Esophagus muscularis mucosa (tissue), 4 donors: ENCODE measurements around the gene LOXL3.

ENCODE experiments used
- CTCF ChIP-seq, 3 experiments: fragments of 200-600 bp in 2 of 3; fragments of 450-650 bp in 1 of 3; sonication (generic) in 2 of 3; IDR thresholded peaks; one replicate each; pipeline ENCODE4 v1.5.1; 2017 to 2019; ENCODE audit warnings: antibody characterized with exemption in 3 of 3, mild to moderate bottlenecking in 2 of 3, moderate library complexity in 1 of 3
- EP300 ChIP-seq: sonication (generic); formaldehyde crosslinking; IDR thresholded peaks from one replicate; pipeline ENCODE4 v1.6.1; 2017; ENCODE audit warnings: antibody characterized with exemption
- POLR2A ChIP-seq: fragments of 450-650 bp; IDR thresholded peaks from one replicate; pipeline ENCODE4 v1.6.1; 2017; ENCODE audit warnings: antibody characterized with exemption, moderate library complexity, mild to moderate bottlenecking, low read depth
- POLR2AphosphoS5 ChIP-seq, 2 donors: sonication (generic); formaldehyde crosslinking; IDR thresholded peaks; one replicate each; pipeline ENCODE4 v1.6.1; 2017; ENCODE audit warnings: antibody characterized with exemption in 2 of 2

- TF ChIP-seq CTCF (IDR thresholded peaks at IDR 0.05) (no peak), POLR2A (no peak), POLR2AphosphoS5 (IDR thresholded peaks at IDR 0.05) (no peak), EP300 (no peak)
Observed at GRCh38 chr2:74511104-74511989, 42.4 kb downstream of the LOXL3 start.
